Measurements from ENCODE around the gene ARHGEF11. TPM values are rescaled to one million over a fixed set of nuclear protein-coding genes. Genes with fewer than 3 reads are reported as not detected.

Gene ARHGEF11
- total and polyA plus RNA-seq, 9 of the 15 experiments (the other 6 are each of a cell fraction or from before 2014, with no cell fraction given), result 0.14 to 15.5 (median 9.0) TPM

GRCh38 chr1:156894711-156895454 is 150.7 kb downstream of the ARHGEF11 start (continued):
- no peak for TF ChIP-seq ZBTB12 (CRISPR knock-in tag; IDR thresholded peaks at IDR 0.05)
- no peak for TF ChIP-seq SETDB1 (IDR thresholded peaks at IDR 0.05; ENCODE audit: low read length)
- TF ChIP-seq ZNF217 (CRISPR knock-in tag; IDR thresholded peaks at IDR 0.05), result no peak
- no peak for TF ChIP-seq ARID4B (CRISPR knock-in tag; IDR thresholded peaks at IDR 0.05)
- no peak for TF ChIP-seq ZSCAN32 (CRISPR knock-in tag; IDR thresholded peaks at IDR 0.05)
- no peak for TF ChIP-seq RFX7 (CRISPR knock-in tag; IDR thresholded peaks at IDR 0.05)
- no peak for TF ChIP-seq HNRNPL (IDR thresholded peaks at IDR 0.05; ENCODE audit: low read depth, low read length)
- TF ChIP-seq ZKSCAN8 (CRISPR knock-in tag; IDR thresholded peaks at IDR 0.05), result no peak
- TF ChIP-seq FOXA1 (IDR thresholded peaks at IDR 0.05; ENCODE audit: borderline replicate concordance), result no peak
- no peak for TF ChIP-seq HOMEZ (CRISPR knock-in tag; IDR thresholded peaks at IDR 0.05)
- TF ChIP-seq RNF219 (CRISPR knock-in tag; IDR thresholded peaks at IDR 0.05), result no peak
- TF ChIP-seq ZNF124 (CRISPR knock-in tag; IDR thresholded peaks at IDR 0.05), result no peak
- TF ChIP-seq GTF2A2 (tag; IDR thresholded peaks at IDR 0.05), result no peak
- TF ChIP-seq NR2F6 (CRISPR knock-in tag; IDR thresholded peaks at IDR 0.05), result no peak
- no peak for TF ChIP-seq NCOA2 (IDR thresholded peaks at IDR 0.05; ENCODE audit: partially characterized antibody in 2 of 2)
- no peak for TF ChIP-seq PHTF2 (CRISPR knock-in tag; IDR thresholded peaks at IDR 0.05)
- TF ChIP-seq KLF13 (tag; IDR thresholded peaks at IDR 0.05; ENCODE audit: borderline replicate concordance, low read depth), result no peak
- TF ChIP-seq CBX2 (IDR thresholded peaks at IDR 0.05; ENCODE audit: insufficient read depth, low read length, poor library complexity, severe bottlenecking), result no peak
- 0 out of 2 replicates have a peak, but pooled peaks have one; percentile 23 for TF ChIP-seq ELF2 (CRISPR knock-in tag; IDR thresholded peaks at IDR 0.05)
- peak; percentile 71 for TF ChIP-seq MTA2 (IDR thresholded peaks at IDR 0.05; ENCODE audit: low read depth)

All from K562 (cell line).